Karpas-422 (cell line): Measurements from ENCODE around the gene USP24. TPM values are rescaled to one million over a fixed set of nuclear protein-coding genes. Genes with fewer than 3 reads are reported as not detected.

Source experiments
- DNase-seq: peaks from one replicate; pipeline ENCODE4 v3.0.0-alpha.2; 2015
- H2AFZ ChIP-seq: fragments of 200-600 bp; sonication (generic); 2 replicates; pipeline ENCODE4 v1.6.1; 2014; ENCODE audit warnings: antibody characterized with exemption, low read length, mixed read lengths
- H3K27ac ChIP-seq: fragments of 200-600 bp; sonication (generic); 2 replicates; pipeline ENCODE4 v1.5.1; 2014; ENCODE audit warnings: mild to moderate bottlenecking, low read length, moderate library complexity
- H3K27me3 ChIP-seq: fragments of 200-600 bp; sonication (generic); 2 replicates; pipeline ENCODE4 v1.6.1; 2014; ENCODE audit warnings: low read length, mixed read lengths
- H3K36me3 ChIP-seq: fragments of 200-600 bp; sonication (generic); 2 replicates; pipeline ENCODE4 v1.6.1; 2014; ENCODE audit warnings: low read length, mixed read lengths; ENCODE audit not compliant: insufficient read depth
- H3K4me1 ChIP-seq: fragments of 200-600 bp; sonication (generic); 2 replicates; pipeline ENCODE4 v1.6.1; 2014; ENCODE audit warnings: mild to moderate bottlenecking, low read length, mixed read lengths
- H3K4me2 ChIP-seq: fragments of 200-600 bp; sonication (generic); 2 replicates; pipeline ENCODE4 v1.6.1; 2014; ENCODE audit warnings: low read length, low read depth, mild to moderate bottlenecking; ENCODE audit not compliant: poor library complexity, severe bottlenecking
- H3K4me3 ChIP-seq: fragments of 200-600 bp; sonication (generic); 2 replicates; pipeline ENCODE4 v1.5.1; 2014; ENCODE audit warnings: mild to moderate bottlenecking, antibody characterized with exemption, low read length, mixed read lengths
- H3K79me2 ChIP-seq: fragments of 200-600 bp; sonication (generic); 2 replicates; pipeline ENCODE4 v1.6.1; 2014; ENCODE audit warnings: mild to moderate bottlenecking, low read length, mixed read lengths
- H3K9ac ChIP-seq: fragments of 200-600 bp; sonication (generic); 2 replicates; pipeline ENCODE4 v1.6.0; 2014; ENCODE audit warnings: low read length
- H3K9me2 ChIP-seq: fragments of 200-600 bp; sonication (generic), shearing (Covaris generic); replicated peaks from 2 replicates; pipeline ENCODE4 v1.6.0; 2014; ENCODE audit warnings: mild to moderate bottlenecking, low read length, moderate library complexity; ENCODE audit not compliant: insufficient read depth
- H3K9me3 ChIP-seq: fragments of 300-700, 200-600 bp; sonication (generic); 2 replicates; pipeline ENCODE4 v1.6.1; 2014; ENCODE audit warnings: low read length, mixed read lengths
- H4K20me1 ChIP-seq: fragments of 200-600 bp; sonication (generic); 2 replicates; pipeline ENCODE4 v1.6.1; 2014; ENCODE audit warnings: mild to moderate bottlenecking, antibody characterized with exemption, low read length, low read depth; ENCODE audit not compliant: insufficient read depth
- total RNA-seq: library from RNA; depleted of rRNA; stranded (reverse); fragments of >200 nt; shearing (Covaris generic); gene quantifications from 2 replicates; pipeline ENCODE4 v1.2.3, GENCODE V29; 2014; ENCODE audit warnings: low replicate concordance

USP24 gene
- total RNA-seq, 1 experiment from 2014 or later = 89.8 TPM

GRCh38 chr1:55156608-55157007 is 58.6 kb downstream of the USP24 start:
- H3K27me3 ChIP-seq = no peaks in the 10 kb centered on the region
- H3K4me1 ChIP-seq = no peaks in the 10 kb centered on the region
- no peak overlapping the region for H2AFZ ChIP-seq
- no peak overlapping the region for H3K9ac ChIP-seq
- H4K20me1 ChIP-seq = no peaks in the 10 kb centered on the region
- H3K36me3 ChIP-seq = peaks cover 57% of the 10 kb centered on the region
- H3K27ac ChIP-seq = no peak overlapping the region
- DNase-seq = no peak
- peaks cover 19% of the 10 kb centered on the region for H3K79me2 ChIP-seq
- no peaks in the 10 kb centered on the region for H3K9me2 ChIP-seq
- H3K4me3 ChIP-seq = no peak overlapping the region
- no peak overlapping the region for H3K4me2 ChIP-seq
- no peaks in the 10 kb centered on the region for H3K9me3 ChIP-seq

DNA sequence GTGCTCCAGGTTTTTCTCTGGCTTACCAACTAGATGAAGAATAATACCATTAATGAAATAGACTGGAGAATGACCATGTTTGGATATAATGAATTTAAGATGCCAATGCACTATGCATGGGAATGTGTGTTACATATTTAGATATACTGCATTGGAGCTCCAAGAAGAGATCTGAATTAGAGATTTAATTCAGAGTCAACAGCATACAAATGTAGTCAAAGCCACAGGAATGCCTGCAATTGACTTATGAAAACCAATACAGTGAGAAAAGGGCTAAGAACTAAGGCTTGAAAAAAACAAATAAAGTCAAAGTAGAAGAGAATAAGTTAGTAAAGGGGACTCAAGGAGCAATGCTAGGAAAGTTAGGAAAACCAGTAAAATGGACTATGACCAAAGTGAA is 59.1 kb downstream of the USP24 start:
- H3K36me3 ChIP-seq = peaks cover 54% of the 10 kb centered on the region
- H3K27ac ChIP-seq = no peak overlapping the region

GRCh38 chr1:55155522-55155921 is 59.6 kb downstream of the USP24 start:
- no peak overlapping the region for H3K4me3 ChIP-seq
- H3K4me1 ChIP-seq = no peaks in the 10 kb centered on the region
- H3K9me3 ChIP-seq = no peaks in the 10 kb centered on the region
- peaks cover 54% of the 10 kb centered on the region for H3K36me3 ChIP-seq
- no peak overlapping the region for H3K9ac ChIP-seq
- peaks cover 16% of the 10 kb centered on the region for H3K79me2 ChIP-seq
- H2AFZ ChIP-seq = no peak overlapping the region
- H3K4me2 ChIP-seq = no peak overlapping the region
- H4K20me1 ChIP-seq = no peaks in the 10 kb centered on the region
- H3K27ac ChIP-seq = no peak overlapping the region
- no peaks in the 10 kb centered on the region for H3K27me3 ChIP-seq
- H3K9me2 ChIP-seq = no peaks in the 10 kb centered on the region
- DNase-seq = no peak

More for the DNA sequence above, 59.1 kb downstream of the USP24 start:
- DNase-seq = no peak
- Histone ChIP-seq H3K4me1 (no peaks in the 10 kb centered on the region), H3K9ac (no peak overlapping the region), H2AFZ (no peak overlapping the region), H3K9me3 (no peaks in the 10 kb centered on the region), H4K20me1 (no peaks in the 10 kb centered on the region), H3K79me2 (peaks cover 16% of the 10 kb centered on the region), H3K4me2 (no peak overlapping the region), H3K4me3 (no peak overlapping the region), H3K27me3 (no peaks in the 10 kb centered on the region), H3K9me2 (no peaks in the 10 kb centered on the region)

DNA sequence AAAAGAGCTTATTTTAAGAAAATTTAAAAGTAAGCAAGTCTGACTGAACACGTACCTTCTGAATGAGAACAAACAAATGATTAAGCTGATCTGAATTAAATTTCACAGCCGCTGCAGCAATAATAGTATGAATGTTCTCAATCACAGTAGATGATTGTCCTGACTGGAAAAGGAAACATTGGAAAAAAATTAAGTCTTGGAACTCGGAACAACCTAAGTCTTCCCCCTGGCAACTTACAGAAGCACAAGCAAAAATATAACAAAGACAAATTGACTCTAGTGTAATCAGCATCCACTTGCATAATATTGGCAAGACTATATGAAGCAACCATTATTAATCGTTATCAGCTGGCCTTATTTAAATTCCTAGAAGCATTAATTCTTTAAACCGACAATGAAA is 60.5 kb downstream of the USP24 start:
- H3K4me3 ChIP-seq = no peak overlapping the region

GRCh38 chr1:55153031-55153430 is 62.1 kb downstream of the USP24 start:
- no peak for DNase-seq
- peaks cover 61% of the 10 kb centered on the region for H3K36me3 ChIP-seq

More for the DNA sequence above, 60.5 kb downstream of the USP24 start:
- Histone ChIP-seq H3K9me2 (no peaks in the 10 kb centered on the region), H3K27ac (no peak overlapping the region), H3K27me3 (no peaks in the 10 kb centered on the region), H2AFZ (no peak overlapping the region), H3K9me3 (no peaks in the 10 kb centered on the region), H3K36me3 (peaks cover 61% of the 10 kb centered on the region), H3K79me2 (peaks cover 19% of the 10 kb centered on the region), H3K9ac (no peak overlapping the region), H3K4me2 (no peak overlapping the region), H3K4me1 (no peaks in the 10 kb centered on the region), H4K20me1 (no peaks in the 10 kb centered on the region)
- no peak for DNase-seq

GRCh38 chr1:55150880-55151588 is 64.1 kb downstream of the USP24 start:
- Histone ChIP-seq H3K9me2 (no peaks in the 10 kb centered on the region), H3K9ac (no peak overlapping the region), H3K4me3 (no peak overlapping the region), H2AFZ (no peak overlapping the region), H3K4me1 (no peaks in the 10 kb centered on the region), H3K9me3 (no peaks in the 10 kb centered on the region), H3K27me3 (no peaks in the 10 kb centered on the region), H3K79me2 (peaks cover 9% of the 10 kb centered on the region), H3K27ac (no peak overlapping the region), H3K4me2 (no peak overlapping the region), H3K36me3 (peaks cover 69% of the 10 kb centered on the region), H4K20me1 (no peaks in the 10 kb centered on the region)
- DNase-seq = no peak

More at GRCh38 chr1:55153031-55153430, 62.1 kb downstream of the USP24 start:
- H3K4me3 ChIP-seq = no peak overlapping the region
- H4K20me1 ChIP-seq = no peaks in the 10 kb centered on the region
- no peaks in the 10 kb centered on the region for H3K9me2 ChIP-seq
- peaks cover 17% of the 10 kb centered on the region for H3K79me2 ChIP-seq
- no peaks in the 10 kb centered on the region for H3K27me3 ChIP-seq
- H3K27ac ChIP-seq = no peak overlapping the region
- no peaks in the 10 kb centered on the region for H3K4me1 ChIP-seq
- no peak overlapping the region for H2AFZ ChIP-seq
- H3K4me2 ChIP-seq = no peak overlapping the region
- H3K9ac ChIP-seq = no peak overlapping the region
- H3K9me3 ChIP-seq = no peaks in the 10 kb centered on the region

DNA sequence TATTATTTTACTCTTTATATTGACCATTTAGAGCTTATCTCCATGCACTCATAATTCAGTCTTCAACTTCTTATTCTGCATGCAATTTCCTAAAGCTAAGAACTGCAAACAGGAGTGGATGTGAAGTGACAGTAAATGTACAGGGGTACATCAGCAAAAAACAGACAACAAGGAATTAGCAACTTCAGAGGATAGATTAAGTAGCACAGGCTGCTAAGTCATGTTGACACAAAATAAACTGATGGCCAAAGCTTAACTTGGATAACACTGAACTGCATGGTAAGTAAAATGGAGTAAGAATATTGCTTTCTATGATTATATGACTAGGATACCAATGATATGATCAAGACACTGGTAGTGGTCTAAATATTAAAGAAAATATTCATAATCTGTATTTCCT is 66.5 kb downstream of the USP24 start:
- H3K27ac ChIP-seq = no peak overlapping the region
- no peak overlapping the region for H2AFZ ChIP-seq
- no peak overlapping the region for H3K4me3 ChIP-seq
- no peaks in the 10 kb centered on the region for H3K9me2 ChIP-seq
- no peak overlapping the region for H3K4me2 ChIP-seq
- no peak for DNase-seq
- no peaks in the 10 kb centered on the region for H3K27me3 ChIP-seq
- H3K79me2 ChIP-seq = peaks cover 6% of the 10 kb centered on the region; the same call in 1 of the 2 replicates
- H3K9me3 ChIP-seq = no peaks in the 10 kb centered on the region
- no peaks in the 10 kb centered on the region for H4K20me1 ChIP-seq
- no peak overlapping the region for H3K9ac ChIP-seq
- no peaks in the 10 kb centered on the region for H3K4me1 ChIP-seq
- peaks cover 67% of the 10 kb centered on the region for H3K36me3 ChIP-seq

DNA sequence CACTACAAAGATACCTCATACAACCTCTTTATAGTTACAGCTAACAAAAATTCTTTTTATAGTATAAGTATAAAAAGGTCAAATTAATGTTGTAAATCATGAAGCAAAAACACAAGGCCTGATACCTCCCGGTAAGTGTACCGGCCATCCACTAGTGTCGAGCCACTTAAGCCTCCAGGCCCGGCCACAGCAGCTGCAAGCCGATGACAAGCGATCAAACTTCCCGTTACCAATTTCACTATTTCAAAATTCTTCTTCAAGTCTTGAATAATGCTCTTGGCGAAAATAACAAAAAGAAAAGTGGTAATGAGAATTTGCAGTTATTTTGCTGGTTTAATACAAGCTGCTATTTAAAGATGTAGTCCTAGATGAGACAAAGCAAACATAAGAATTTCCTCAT is 67.6 kb downstream of the USP24 start:
- H3K4me2 ChIP-seq = no peak overlapping the region
- H3K4me1 ChIP-seq = no peaks in the 10 kb centered on the region
- no peak overlapping the region for H2AFZ ChIP-seq
- DNase-seq = no peak
- H3K9ac ChIP-seq = no peak overlapping the region
- no peaks in the 10 kb centered on the region for H4K20me1 ChIP-seq
- no peaks in the 10 kb centered on the region for H3K9me3 ChIP-seq
- H3K79me2 ChIP-seq = peaks cover 6% of the 10 kb centered on the region; the same call in 1 of the 2 replicates
- H3K36me3 ChIP-seq = peaks cover 71% of the 10 kb centered on the region
- H3K27ac ChIP-seq = no peak overlapping the region
- no peaks in the 10 kb centered on the region for H3K9me2 ChIP-seq
- no peak overlapping the region for H3K4me3 ChIP-seq
- H3K27me3 ChIP-seq = no peaks in the 10 kb centered on the region
